GM12864 (cell line): ENCODE data around the gene HHAT.

Experiments used
- DNase-seq: peaks from one replicate; pipeline ENCODE4 v3.0.0-alpha.2; 2011; ENCODE audit warnings: low read depth
- H3K4me3 ChIP-seq: 2 replicates; pipeline ENCODE4 v1.5.1; 2011; ENCODE audit warnings: mild to moderate bottlenecking, low read depth, low read length, control low read depth
- TF ChIP-seq, protein P1 (sequence below): IDR thresholded peaks from 2 replicates; pipeline ENCODE4 v1.5.1; 2011; ENCODE audit warnings: low read depth, mild to moderate bottlenecking, moderate library complexity, low read length, control low read depth, inconsistent platforms; ENCODE audit errors: missing control alignments

Gene HHAT

GRCh38 chr1:210366767-210367166, 38.1 kb downstream of the HHAT start:
- TF ChIP-seq, protein P1, sequence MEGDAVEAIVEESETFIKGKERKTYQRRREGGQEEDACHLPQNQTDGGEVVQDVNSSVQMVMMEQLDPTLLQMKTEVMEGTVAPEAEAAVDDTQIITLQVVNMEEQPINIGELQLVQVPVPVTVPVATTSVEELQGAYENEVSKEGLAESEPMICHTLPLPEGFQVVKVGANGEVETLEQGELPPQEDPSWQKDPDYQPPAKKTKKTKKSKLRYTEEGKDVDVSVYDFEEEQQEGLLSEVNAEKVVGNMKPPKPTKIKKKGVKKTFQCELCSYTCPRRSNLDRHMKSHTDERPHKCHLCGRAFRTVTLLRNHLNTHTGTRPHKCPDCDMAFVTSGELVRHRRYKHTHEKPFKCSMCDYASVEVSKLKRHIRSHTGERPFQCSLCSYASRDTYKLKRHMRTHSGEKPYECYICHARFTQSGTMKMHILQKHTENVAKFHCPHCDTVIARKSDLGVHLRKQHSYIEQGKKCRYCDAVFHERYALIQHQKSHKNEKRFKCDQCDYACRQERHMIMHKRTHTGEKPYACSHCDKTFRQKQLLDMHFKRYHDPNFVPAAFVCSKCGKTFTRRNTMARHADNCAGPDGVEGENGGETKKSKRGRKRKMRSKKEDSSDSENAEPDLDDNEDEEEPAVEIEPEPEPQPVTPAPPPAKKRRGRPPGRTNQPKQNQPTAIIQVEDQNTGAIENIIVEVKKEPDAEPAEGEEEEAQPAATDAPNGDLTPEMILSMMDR, result no peak
- H3K4me3 ChIP-seq, result no peak overlapping the region
- DNase-seq, result no peak

GRCh38 chr1:210367566-210367965, 38.9 kb downstream of the HHAT start:
- no peak overlapping the region for H3K4me3 ChIP-seq
- DNase-seq, result no peak
- TF ChIP-seq, protein P1, result no peak

- no peak for DNase-seq
- no peak overlapping the region for H3K4me3 ChIP-seq
- TF ChIP-seq, protein P1, result no peak
Measured at GRCh38 chr1:210369425-210369824, 40.7 kb downstream of the HHAT start.

- no peak for DNase-seq
- TF ChIP-seq, protein P1, result no peak
- no peak overlapping the region for H3K4me3 ChIP-seq
Measured at GRCh38 chr1:210371916-210372315, 43.2 kb downstream of the HHAT start.

GRCh38 chr1:210372491-210372890, 43.8 kb downstream of the HHAT start:
- DNase-seq, result no peak
- no peak overlapping the region for H3K4me3 ChIP-seq
- TF ChIP-seq, protein P1, result no peak

- no peak for DNase-seq
- TF ChIP-seq, protein P1, result no peak
- H3K4me3 ChIP-seq, result no peak overlapping the region
Measured at GRCh38 chr1:210372931-210373627, 44.4 kb downstream of the HHAT start.

GRCh38 chr1:210373628-210373877, 44.9 kb downstream of the HHAT start:
- no peak overlapping the region for H3K4me3 ChIP-seq
- TF ChIP-seq, protein P1, result no peak
- no peak for DNase-seq
